RWPE2 (cell line): Measurements from ENCODE around the gene DAP3.
A peak's percentile ranks its signal among the peaks of the same experiment; 100 is the strongest.
"Not testable (repeated sequence)": the region's sequence is repeated elsewhere in the genome, so short reads cannot be mapped to it uniquely, and the experiment has no call there.

Source experiments
- ATAC-seq: fragments of 200-7000 bp; cut with Tn5 transposase; 3 replicates; pipeline ENCODE4 v1.9.1; 2021; ENCODE audit warnings: low read depth
- DNase-seq: peaks from one replicate; pipeline ENCODE4 v3.0.0-alpha.2; 2020; ENCODE audit warnings: low spot score
- H3K27ac ChIP-seq: fragments of 450-650 bp; 2 replicates; pipeline ENCODE4 v1.5.1; 2017; ENCODE audit warnings: mild to moderate bottlenecking; ENCODE audit not compliant: poor library complexity, severe bottlenecking
- H3K27me3 ChIP-seq: fragments of 250-450 bp; sonication (Bioruptor Pico); 2 replicates; pipeline ENCODE4 v1.5.1; 2021; ENCODE audit warnings: mild to moderate bottlenecking, moderate library complexity; ENCODE audit not compliant: insufficient read depth, poor library complexity, severe bottlenecking
- H3K36me3 ChIP-seq: fragments of 250-450 bp; sonication (Bioruptor Pico); 2 replicates; pipeline ENCODE4 v1.5.1; 2020; ENCODE audit warnings: low read depth, mild to moderate bottlenecking, moderate library complexity
- H3K4me1 ChIP-seq: fragments of 250-450 bp; sonication (Bioruptor Pico); 2 replicates; pipeline ENCODE4 v1.5.1; 2021; ENCODE audit warnings: mild to moderate bottlenecking, moderate library complexity; ENCODE audit not compliant: insufficient read depth, poor library complexity, severe bottlenecking
- H3K4me3 ChIP-seq: fragments of 250-450 bp; sonication (Bioruptor Pico); 2 replicates; pipeline ENCODE4 v1.5.1; 2021; ENCODE audit warnings: mild to moderate bottlenecking, moderate library complexity; ENCODE audit not compliant: severe bottlenecking
- H3K9me3 ChIP-seq: fragments of 250-450 bp; sonication (Bioruptor Pico); 2 replicates; pipeline ENCODE4 v1.5.1; 2021; ENCODE audit warnings: mild to moderate bottlenecking, moderate library complexity; ENCODE audit not compliant: severe bottlenecking
- CTCF ChIP-seq: fragments of 450-650 bp; IDR thresholded peaks from one replicate; pipeline ENCODE4 v1.5.1; 2017; ENCODE audit warnings: mild to moderate bottlenecking, moderate library complexity; ENCODE audit not compliant: poor library complexity, severe bottlenecking

DAP3 gene

GRCh38 chr1:155651861-155652661 lies 36.8 kb upstream of the DAP3 start:
- DNase-seq (no peak), ATAC-seq (0 out of 3 replicates have a peak, but pooled peaks have one; percentile 21)
- peaks cover 27% of the 10 kb centered on the region for H3K4me1 ChIP-seq
- no peaks in the 10 kb centered on the region for H3K9me3 ChIP-seq
- no peaks in the 10 kb centered on the region for H3K27me3 ChIP-seq
- H3K27ac ChIP-seq = peak overlapping the region; percentile 90
- no peak for TF ChIP-seq CTCF
- no peaks in the 10 kb centered on the region for H3K36me3 ChIP-seq
- no peak overlapping the region for H3K4me3 ChIP-seq

- no peak for DNase-seq
- H3K4me3 ChIP-seq = no peak overlapping the region
- peaks cover 22% of the 10 kb centered on the region for H3K4me1 ChIP-seq
- no peak for ATAC-seq
- H3K36me3 ChIP-seq = no peaks in the 10 kb centered on the region
- no peaks in the 10 kb centered on the region for H3K27me3 ChIP-seq
- H3K9me3 ChIP-seq = no peaks in the 10 kb centered on the region
- peak overlapping the region; percentile 90 for H3K27ac ChIP-seq
- no peak for TF ChIP-seq CTCF
Observed at GRCh38 chr1:155652951-155653350, 35.9 kb upstream of the DAP3 start.

- no peak for TF ChIP-seq CTCF
- H3K4me1 ChIP-seq = peaks cover 4% of the 10 kb centered on the region
- H3K27ac ChIP-seq = no peak overlapping the region
- DNase-seq (no peak), ATAC-seq (no peak)
- no peaks in the 10 kb centered on the region for H3K27me3 ChIP-seq
- no peak overlapping the region for H3K4me3 ChIP-seq
- H3K9me3 ChIP-seq = no peaks in the 10 kb centered on the region
- peaks cover 34% of the 10 kb centered on the region for H3K36me3 ChIP-seq
Observed at GRCh38 chr1:155657463-155657862, 31.4 kb upstream of the DAP3 start.

- H3K27ac ChIP-seq, ATAC-seq, H3K27me3 ChIP-seq, DNase-seq, H3K9me3 ChIP-seq, H3K4me1 ChIP-seq, H3K4me3 ChIP-seq: not testable (repeated sequence)
- peaks cover 71% of the 10 kb centered on the region for H3K36me3 ChIP-seq
Observed at GRCh38 chr1:155661239-155661638, 27.7 kb upstream of the DAP3 start.

- no peak overlapping the region for H3K27ac ChIP-seq
- H3K9me3 ChIP-seq = no peaks in the 10 kb centered on the region
- H3K27me3 ChIP-seq = no peaks in the 10 kb centered on the region
- no peaks in the 10 kb centered on the region for H3K4me1 ChIP-seq
- H3K4me3 ChIP-seq = no peak overlapping the region
- DNase-seq (no peak), ATAC-seq (no peak)
- peaks cover 96% of the 10 kb centered on the region for H3K36me3 ChIP-seq
- TF ChIP-seq CTCF = no peak
Observed at GRCh38 chr1:155669233-155670162, 19.4 kb upstream of the DAP3 start.
